ENCODE results near the gene RBM10. TPM values are rescaled to one million over a fixed set of nuclear protein-coding genes. Genes with fewer than 3 reads are reported as not detected.

Gene RBM10
- total and polyA plus RNA-seq, 2 donors (not counting 1 experiment from before 2014, with no cell fraction given) = 48.7 to 51.6 TPM

- ATAC-seq (ENCODE audit: low read depth) (peak; percentile 34), DNase-seq (no peak)
- H3K4me1 ChIP-seq (ENCODE audit: control insufficient read depth in 2 of 2, insufficient read depth in 2 of 2, low read length in 2 of 2) = peaks cover 26 to 27% of the 10 kb centered on the region in 2 donors
- H3K79me2 ChIP-seq (ENCODE audit: control insufficient read depth, insufficient read depth, low read length) = peaks cover 29% of the 10 kb centered on the region
- Mint-ChIP-seq H3K4me1 (peaks cover 39% of the 10 kb centered on the region), H3K9me3 (ENCODE audit: insufficient read depth) (no peaks in the 10 kb centered on the region), H3K27me3 (no peaks in the 10 kb centered on the region), H3K27ac (peak within 1 kb of the TSS; percentile 100), H3K4me3 (peak within 1 kb of the TSS; percentile 96)
- peak within 1 kb of the TSS; percentile 59 for H2AFZ ChIP-seq (ENCODE audit: insufficient read depth, low read depth, low read length, poor library complexity, severe bottlenecking)
- CTCF ChIA-PET = interaction anchor here (1.4 kb wide), 1 partner anchor 167 kb away, joined by 6 read pairs; no protein-coding TSS in a partner anchor
- peak within 1 kb of the TSS; percentile 96 for H3K4me2 ChIP-seq (replicated peaks; ENCODE audit: low read depth, low read length, poor library complexity, severe bottlenecking)
- H3K9ac ChIP-seq (ENCODE audit: low read length) = peak within 1 kb of the TSS; percentile 71
- 0% methylated on average over 54 of the region's 61 CpGs for WGBS (ENCODE audit: insufficient coverage)
- H3K27ac ChIP-seq (ENCODE audit: low read length in 2 of 2) = peak within 1 kb of the TSS; percentile 94 to 99
- H3K4me3 ChIP-seq (ENCODE audit: control extremely low read depth in 1 of 5, extremely low read depth in 1 of 5, insufficient read depth in 1 of 5, low read depth in 2 of 5, low read length in 4 of 5) = peak within 1 kb of the TSS; percentile 69 to 83 (median 80)
- TF ChIP-seq EZH2 (IDR thresholded peaks at IDR 0.05; ENCODE audit: borderline replicate concordance, insufficient read depth, low read depth, low read length, poor library complexity, severe bottlenecking) (no peak), CTCF (IDR thresholded peaks at IDR 0.05) (no peak)
- peaks cover 0 to 22% of the 10 kb centered on the region in 2 experiments for H3K36me3 ChIP-seq (replicated peaks in 1 of 2; ENCODE audit: control extremely low read depth in 1 of 2, control insufficient read depth in 1 of 2, extremely low read depth in 1 of 2, insufficient read depth in 2 of 2, low read length in 1 of 2)
- H3K27me3 ChIP-seq (replicated peaks in 1 of 4; ENCODE audit: control extremely low read depth in 1 of 4, control insufficient read depth in 3 of 4, insufficient read depth in 4 of 4, low read length in 3 of 4) = no peaks in the 10 kb centered on the region
- H3K9me3 ChIP-seq (ENCODE audit: control extremely low read depth in 1 of 3, control insufficient read depth in 2 of 3, insufficient read depth in 1 of 3, low read length in 2 of 3) = no peaks in the 10 kb centered on the region
- intact Hi-C loops (cut with micrococcal nuclease) = loop anchor here (1.0 to 10.0 kb wide), 5 partner anchors 15 to 1696 kb away; partner anchors contain the start of genes PIM2, SLC35A2, SLC9A7 and USP11
- peaks cover 30% of the 10 kb centered on the region for H4K20me1 ChIP-seq (ENCODE audit: control insufficient read depth, insufficient read depth, low read length, poor library complexity, severe bottlenecking)
- POLR2A ChIA-PET = interaction anchor here (0.6 to 1.3 kb wide), 9 partner anchors 13 to 1740 kb away, joined by 3 to 16 read pairs (median 3); partner anchors contain the start of genes NDUFB11, RBM10 and USP11
Observed at GRCh38 chrX:47218280-47218919, 73.4 kb downstream of the RBM10 start, which contains the start of gene CDK16. TSS of gene CDK16 (plus strand) at chrX:47218681. CDS start at chrX:47223558, 4,877 bp downstream.
